Stimulated activated CD4-positive, alpha-beta T cell treated with anti-CD3 and anti-CD28 coated beads, Interleukin-4, amount 100 ng/mL, for 48 hours (primary cell): ENCODE measurements around the gene NCOA1.
"Not testable (repeated sequence)": the region's sequence is repeated elsewhere in the genome, so short reads cannot be mapped to it uniquely, and the experiment has no call there.

Experiments
- DNase-seq, 2 donors: peaks; one replicate each; pipeline ENCODE4 v3.0.0-alpha.2; 2020; ENCODE audit warnings: low read depth in 2 of 2

NCOA1 gene

DNA sequence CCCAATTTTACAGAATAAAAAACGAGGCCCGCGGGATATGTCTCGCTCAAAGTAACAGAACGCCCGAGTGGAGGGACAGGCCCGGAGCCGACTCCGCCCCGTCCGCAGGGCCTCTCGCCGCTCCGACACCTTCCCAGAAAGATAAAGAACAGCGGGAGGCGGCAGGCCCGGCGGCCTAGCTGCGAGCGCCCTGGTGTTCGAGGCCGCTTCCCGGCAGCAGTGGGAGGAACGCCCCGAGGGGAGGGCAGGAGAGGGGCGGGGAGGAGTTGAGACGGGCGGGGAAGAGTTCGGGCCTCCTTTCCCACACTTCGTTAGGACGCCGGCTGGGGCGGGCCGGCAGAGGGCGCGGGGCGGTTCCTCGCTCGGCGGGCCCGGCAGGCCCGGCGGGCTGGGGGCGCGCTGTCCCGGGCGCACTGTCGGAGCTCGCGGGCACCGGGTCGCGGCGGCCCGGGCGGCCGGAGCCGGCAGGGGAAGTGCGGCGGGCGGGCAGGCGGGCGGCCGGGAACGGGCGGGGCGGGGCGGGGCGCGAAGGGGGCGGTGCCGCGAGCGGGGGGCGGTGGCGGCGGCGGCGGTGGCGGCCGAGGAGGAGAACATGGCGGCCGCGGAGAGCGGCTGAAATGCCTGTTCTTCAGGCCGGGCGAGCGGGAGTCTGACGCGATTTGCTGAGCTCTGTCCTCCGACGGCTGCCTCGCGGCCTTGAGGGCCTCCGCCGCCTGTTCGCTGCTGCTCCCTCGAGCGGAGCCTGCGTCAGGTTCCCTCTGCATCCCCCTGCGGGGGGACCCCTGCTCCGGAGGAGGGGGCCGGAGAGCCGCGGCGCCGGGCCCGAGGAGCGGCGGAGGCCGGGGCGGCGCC lies at the start of gene NCOA1:
NCOA1 (plus strand) TSS at position 565 of the 852 bp plus-strand sequence. CDS start 167,424 bp downstream, outside the sequence.
- peak; percentile 80 to 90 for DNase-seq

DNA sequence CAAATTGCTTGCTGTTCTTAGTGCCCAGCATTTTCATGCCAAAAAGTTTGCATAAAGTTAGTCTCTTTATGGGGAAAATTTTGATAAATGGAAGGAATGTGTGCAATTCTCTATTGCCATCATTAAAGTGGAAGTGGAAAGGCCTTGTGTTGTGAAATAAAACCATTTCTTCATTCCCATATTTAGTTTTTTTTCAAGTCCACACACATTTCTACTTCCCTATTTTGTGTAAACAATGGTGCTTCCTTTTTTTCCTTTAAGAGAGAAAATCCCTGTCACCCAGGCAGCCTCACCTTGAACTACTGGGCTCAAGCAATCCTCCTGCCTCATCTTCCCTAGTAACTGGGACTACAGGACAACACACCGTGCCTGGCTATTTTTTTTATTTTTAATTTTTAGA lies 42.3 kb upstream of the NCOA1 start:
- no peak for DNase-seq

- no peak for DNase-seq
Observed at GRCh38 chr2:24449344-24449743, 41.7 kb upstream of the NCOA1 start.

- DNase-seq: no peak
Observed at GRCh38 chr2:24451805-24452501, 39.1 kb upstream of the NCOA1 start.

DNA sequence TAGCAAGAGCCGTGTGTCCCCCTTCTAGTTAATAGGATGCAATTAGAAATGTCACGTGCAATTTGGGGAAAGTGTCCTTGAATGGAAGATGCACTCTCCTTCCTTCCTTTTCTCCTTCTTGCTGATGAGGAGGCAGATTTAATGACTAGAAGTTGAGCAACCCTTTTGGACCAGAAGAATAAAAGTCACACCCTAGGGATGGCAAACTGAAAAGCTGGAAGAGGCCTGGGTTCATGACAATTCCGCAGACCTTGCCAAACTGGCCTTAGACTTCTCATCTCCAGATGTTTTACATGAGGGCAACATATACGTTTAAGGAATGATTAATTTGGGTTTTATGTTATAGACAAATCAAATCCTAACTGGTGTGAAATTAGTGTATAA lies 38.6 kb upstream of the NCOA1 start:
- no peak for DNase-seq

- DNase-seq: no peak
Observed at GRCh38 chr2:24453379-24454073, 37.5 kb upstream of the NCOA1 start.

DNA sequence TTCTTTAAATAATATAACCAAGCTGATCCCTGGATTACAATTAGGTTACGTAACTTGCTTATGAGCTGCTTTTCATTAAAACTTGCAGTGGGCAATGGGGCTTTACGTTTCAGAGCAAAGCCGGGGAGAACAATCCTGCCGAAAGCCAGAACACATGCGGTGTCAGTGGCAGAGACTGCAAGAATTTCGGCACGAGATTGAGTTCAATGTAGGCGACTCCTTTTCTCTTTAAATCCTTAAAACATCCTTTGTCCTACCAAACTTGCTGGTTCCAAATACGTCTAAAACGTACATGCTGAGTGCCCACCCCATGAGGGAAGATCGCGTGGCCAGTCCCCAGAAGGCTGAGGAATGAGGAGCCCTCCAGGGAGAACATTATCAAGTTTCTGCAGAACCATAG lies 36.8 kb upstream of the NCOA1 start:
- DNase-seq: no peak

GRCh38 chr2:24456599-24457556 lies 34.2 kb upstream of the NCOA1 start:
- peak; percentile 3 to 19 for DNase-seq

GRCh38 chr2:24457696-24458386 lies 33.2 kb upstream of the NCOA1 start:
- no peak for DNase-seq

DNA sequence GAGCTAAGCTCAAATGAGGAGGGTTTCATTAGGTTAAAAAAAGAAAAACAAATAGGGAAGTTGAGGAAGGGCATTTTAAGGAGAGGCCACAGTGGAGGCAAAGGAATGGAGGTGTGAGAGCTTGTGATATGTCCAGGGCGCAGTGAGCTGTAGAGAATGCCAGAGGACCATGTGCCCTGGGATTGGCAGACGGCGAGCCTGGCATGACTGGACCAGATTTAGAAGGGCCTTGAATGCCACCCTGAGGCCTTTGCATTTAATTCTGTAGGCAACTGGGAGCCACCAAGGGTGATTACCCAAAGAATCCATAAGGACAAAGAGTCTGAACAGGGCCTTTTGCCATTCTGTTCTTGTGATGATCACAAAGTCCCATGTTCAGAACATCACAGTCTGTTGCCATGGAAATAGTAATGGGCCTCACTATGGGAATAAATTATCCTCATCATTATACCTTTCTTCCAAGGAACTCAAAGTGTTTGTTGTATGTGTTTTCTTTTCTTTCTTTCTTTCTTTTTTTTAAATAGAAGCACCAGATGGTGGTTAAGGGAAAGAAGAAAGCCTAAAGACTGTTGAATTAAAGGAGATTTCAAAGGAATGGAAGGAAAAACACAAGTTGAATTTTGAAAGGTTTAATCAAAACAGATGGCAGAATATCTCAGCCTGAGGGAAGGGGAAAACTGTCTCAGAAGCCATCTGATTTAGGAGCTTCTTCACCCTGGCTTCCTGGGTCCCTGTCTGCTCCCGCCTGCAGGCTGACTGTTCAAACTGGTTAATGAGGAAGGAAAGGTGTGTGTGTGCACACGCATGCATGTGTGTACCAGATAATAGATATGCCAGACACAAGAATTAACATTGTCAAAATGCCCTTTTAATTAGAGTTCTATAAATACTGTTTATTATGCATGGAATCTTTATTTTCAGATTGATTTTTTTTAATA lies 31.6 kb upstream of the NCOA1 start:
- no peak for DNase-seq

GRCh38 chr2:24461685-24462084 lies 29.4 kb upstream of the NCOA1 start:
- no peak for DNase-seq

GRCh38 chr2:24463271-24463670 lies 27.8 kb upstream of the NCOA1 start:
- no peak for DNase-seq

DNA sequence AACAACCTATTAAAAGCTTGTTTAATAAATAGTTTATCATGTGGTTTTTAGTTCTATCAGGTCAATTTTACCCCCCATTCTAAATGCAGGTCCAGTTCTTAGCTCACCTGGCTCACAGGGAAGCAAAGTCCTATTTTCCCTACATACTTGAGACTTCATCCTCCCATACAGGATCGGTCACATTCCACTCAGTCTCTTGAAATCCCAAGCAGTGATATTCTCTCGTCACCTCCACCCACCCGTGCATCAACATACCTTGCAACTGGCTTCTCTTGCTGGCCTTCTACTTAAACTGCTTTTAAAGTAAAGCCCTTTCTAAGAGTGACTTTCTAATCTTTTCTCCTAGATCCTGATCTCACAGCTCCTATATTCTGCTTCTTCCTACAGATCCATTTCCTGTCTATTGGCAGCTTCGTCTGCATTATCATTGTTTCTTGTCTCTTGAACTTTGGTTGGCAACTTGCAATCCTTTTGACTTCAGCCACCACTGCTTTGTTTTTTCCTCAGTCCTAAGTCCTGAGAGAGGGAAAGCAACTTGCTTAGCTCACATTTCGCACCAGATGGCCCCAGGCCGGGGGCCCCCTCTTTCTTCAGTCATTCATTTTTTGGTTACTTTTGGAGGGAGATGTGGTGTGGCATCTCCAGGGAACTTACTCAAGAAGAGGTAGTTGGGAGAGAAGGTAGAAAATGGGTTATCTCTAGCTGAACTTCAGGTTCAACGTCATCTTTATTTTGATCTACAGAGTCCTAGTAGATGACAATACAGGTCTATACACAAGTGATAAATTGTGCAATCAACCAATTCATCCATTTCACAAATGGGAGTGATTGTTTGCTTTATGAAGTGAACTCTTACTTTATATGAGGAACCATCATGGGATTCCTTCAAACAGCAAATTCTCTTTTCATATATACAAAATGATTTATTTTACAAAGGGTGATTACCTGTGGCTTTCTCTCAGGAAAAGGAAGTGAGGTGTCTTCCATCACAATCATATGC lies 23.9 kb upstream of the NCOA1 start:
- no peak for DNase-seq

GRCh38 chr2:24468453-24468852 lies 22.6 kb upstream of the NCOA1 start:
- DNase-seq: not testable (repeated sequence)

DNA sequence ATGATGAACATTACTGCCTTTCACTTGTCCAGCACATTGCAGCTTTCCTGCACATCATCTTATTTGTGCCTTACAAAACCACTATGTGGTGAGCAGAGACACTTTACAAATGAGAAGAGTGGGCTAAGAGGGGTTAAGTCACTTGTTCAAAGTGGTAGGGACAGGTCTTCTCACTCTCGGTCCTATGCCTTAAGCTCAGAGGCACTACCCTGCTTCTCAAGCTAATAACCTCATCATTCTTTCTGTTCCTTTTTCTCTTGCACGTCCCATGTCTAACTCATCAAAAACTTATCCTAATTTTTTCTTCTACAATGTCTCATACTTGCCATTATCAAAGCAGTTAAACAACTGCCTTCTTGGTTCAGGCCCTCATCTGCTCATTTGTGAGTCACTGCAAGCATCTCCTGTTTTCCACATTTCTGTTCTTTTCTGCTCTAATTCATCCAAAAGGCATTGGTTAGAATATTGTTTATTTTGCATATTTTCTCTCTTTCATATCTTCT lies 21.9 kb upstream of the NCOA1 start:
- DNase-seq: no peak

- DNase-seq: no peak
Observed at GRCh38 chr2:24471662-24472061, 19.4 kb upstream of the NCOA1 start.

GRCh38 chr2:24472416-24472815 lies 18.6 kb upstream of the NCOA1 start:
- no peak for DNase-seq

DNA sequence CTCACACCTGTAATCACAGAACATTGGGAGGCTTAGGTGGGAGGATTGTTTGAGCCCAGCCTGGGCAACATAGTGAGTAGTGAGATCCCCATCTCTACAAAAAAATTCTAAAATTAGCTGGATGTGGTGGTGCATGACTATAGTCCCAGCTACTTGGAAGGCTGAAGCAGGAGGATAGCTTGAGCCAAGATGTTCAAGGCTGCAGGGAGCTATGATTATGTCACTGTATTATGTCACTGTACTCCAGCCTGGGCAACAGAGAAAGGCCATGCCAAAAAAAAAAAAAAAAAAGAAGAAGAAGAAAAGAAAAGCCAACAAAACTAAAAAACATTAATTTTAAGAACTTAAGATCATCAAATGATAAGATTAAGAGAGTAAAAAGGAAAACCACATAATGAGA lies 17.4 kb upstream of the NCOA1 start:
- no peak for DNase-seq
